ENCODE data around the gene INPP5J. TPM values are rescaled to one million over a fixed set of nuclear protein-coding genes. Genes with fewer than 3 reads are reported as not detected.

The INPP5J gene
- total and polyA plus RNA-seq, 2 of the 13 experiments (the other 11 are each of a cell fraction or from before 2014, with no cell fraction given) = 0.24 to 1.1 TPM

- TF ChIP-seq HMGXB3 (CRISPR knock-in tag; IDR thresholded peaks at IDR 0.05; ENCODE audit: borderline replicate concordance) (no peak), HNRNPUL1 (IDR thresholded peaks at IDR 0.05; ENCODE audit: low read depth, low read length) (no peak), ZNF263 (CRISPR knock-in tag; IDR thresholded peaks at IDR 0.05) (no peak)
Measured at GRCh38 chr22:31128156-31128555, 5.4 kb downstream of the INPP5J start (continued).

- H2AFZ ChIP-seq (ENCODE audit: low read length) = no peak overlapping the region
- ChIA-PET CTCF (ENCODE audit: low intra/inter-chr PET ratio, low total read pairs) (no interaction called here), POLR2A (interaction anchor here (1.4 kb wide), 1 partner anchor 23 kb away, joined by 3 read pairs; the partner anchor contains the start of gene SELENOM)
- no peak overlapping the region for H3K4me3 ChIP-seq (replicated peaks in 1 of 3; ENCODE audit: insufficient read depth in 1 of 3, low read depth in 2 of 3, low read length in 3 of 3)
- H3K27ac ChIP-seq (ENCODE audit: extremely low read length, insufficient read depth, low read length) = no peak overlapping the region
- H3K36me3 ChIP-seq (replicated peaks in 1 of 2; ENCODE audit: control insufficient read depth in 1 of 2, insufficient read depth in 2 of 2, low read length in 2 of 2) = no peaks in the 10 kb centered on the region
- H3K79me2 ChIP-seq (ENCODE audit: insufficient read depth, low read length) = no peaks in the 10 kb centered on the region
- no peaks in the 10 kb centered on the region for H4K20me1 ChIP-seq (ENCODE audit: insufficient read depth, low read length)
- ATAC-seq = no peak
- no TSS peak for BruUV-seq (replicated peaks)
- no peak for FAIRE-seq
- no peaks in the 10 kb centered on the region; a peak in 2 of 5 replicates for H3K27me3 ChIP-seq (ENCODE audit: control insufficient read depth in 1 of 2, insufficient read depth in 2 of 2, low read length in 2 of 2)
- intact Hi-C loops (cut with micrococcal nuclease; ENCODE audit: unreplicated experiment) = no loop called here
- 46% methylated on average over 2 of the region's 2 CpGs for WGBS (ENCODE audit: low lambda C conversion rate)
- no peak overlapping the region for H3K9ac ChIP-seq (ENCODE audit: insufficient read depth, low read depth, low read length)
- peak overlapping the region; percentile 29; the same call in 1 of the 2 replicates for H3K4me2 ChIP-seq (ENCODE audit: low read depth, low read length)
- DNase-seq (ENCODE audit: low spot score) = peak; percentile 31
- no peaks in the 10 kb centered on the region for H3K9me3 ChIP-seq (ENCODE audit: low read length)
- in situ Hi-C loops (cut with HindIII; ENCODE audit: extremely low pct_ligation_motif_present, low pct_unique_long_range_greater_than_20kb) = no loop called here
- H3K4me1 ChIP-seq (ENCODE audit: insufficient read depth, low read length) = peaks cover 42% of the 10 kb centered on the region
- no peak for TF ChIP-seq ZNF510 (CRISPR knock-in tag; IDR thresholded peaks at IDR 0.05; ENCODE audit: low read depth)
- TF ChIP-seq MED1 (CRISPR knock-in tag; IDR thresholded peaks at IDR 0.05) = no peak
- no peak for TF ChIP-seq KAT8 (CRISPR knock-in tag; IDR thresholded peaks at IDR 0.05)
- no peak for TF ChIP-seq ZNF160 (CRISPR knock-in tag; IDR thresholded peaks at IDR 0.05)
- TF ChIP-seq THRA (CRISPR knock-in tag; IDR thresholded peaks at IDR 0.05; ENCODE audit: borderline replicate concordance) = peak; percentile 85
- TF ChIP-seq ZNF207 (IDR thresholded peaks at IDR 0.05; ENCODE audit: borderline replicate concordance) = no peak
- no peak for TF ChIP-seq NR3C1 (CRISPR knock-in tag; IDR thresholded peaks at IDR 0.05)
- no peak for TF ChIP-seq ZNF282 (IDR thresholded peaks at IDR 0.05; ENCODE audit: partially characterized antibody)
- TF ChIP-seq AGO1 (IDR thresholded peaks at IDR 0.05; ENCODE audit: low read depth, low read length, poor library complexity, severe bottlenecking) = no peak
- TF ChIP-seq MYPOP (CRISPR knock-in tag; IDR thresholded peaks at IDR 0.05) = no peak
- no peak for TF ChIP-seq MAF1 (CRISPR knock-in tag; IDR thresholded peaks at IDR 0.05; ENCODE audit: borderline replicate concordance)
- 0 out of 2 replicates have a peak, but pooled peaks have one; percentile 2 for TF ChIP-seq ZNF441 (CRISPR knock-in tag; IDR thresholded peaks at IDR 0.05; ENCODE audit: borderline replicate concordance)
- no peak for TF ChIP-seq MEIS1 (CRISPR knock-in tag; IDR thresholded peaks at IDR 0.05; ENCODE audit: borderline replicate concordance)
- no peak for TF ChIP-seq ZNF766 (CRISPR knock-in tag; IDR thresholded peaks at IDR 0.05; ENCODE audit: borderline replicate concordance)
- no peak for TF ChIP-seq YY1 (IDR thresholded peaks at IDR 0.05; ENCODE audit: insufficient read depth, insufficient replicate concordance, low read depth, low read length)
Measured at GRCh38 chr22:31130873-31131272, 8.1 kb downstream of the INPP5J start.
